ENCODE measurements around the gene CYRIA. TPM values are rescaled to one million over a fixed set of nuclear protein-coding genes. Genes with fewer than 3 reads are reported as not detected.
A peak's percentile ranks its signal among the peaks of the same experiment; 100 is the strongest.

Gene CYRIA
- total RNA-seq, 1 donor from 2014 or later: 29.4 TPM

DNA sequence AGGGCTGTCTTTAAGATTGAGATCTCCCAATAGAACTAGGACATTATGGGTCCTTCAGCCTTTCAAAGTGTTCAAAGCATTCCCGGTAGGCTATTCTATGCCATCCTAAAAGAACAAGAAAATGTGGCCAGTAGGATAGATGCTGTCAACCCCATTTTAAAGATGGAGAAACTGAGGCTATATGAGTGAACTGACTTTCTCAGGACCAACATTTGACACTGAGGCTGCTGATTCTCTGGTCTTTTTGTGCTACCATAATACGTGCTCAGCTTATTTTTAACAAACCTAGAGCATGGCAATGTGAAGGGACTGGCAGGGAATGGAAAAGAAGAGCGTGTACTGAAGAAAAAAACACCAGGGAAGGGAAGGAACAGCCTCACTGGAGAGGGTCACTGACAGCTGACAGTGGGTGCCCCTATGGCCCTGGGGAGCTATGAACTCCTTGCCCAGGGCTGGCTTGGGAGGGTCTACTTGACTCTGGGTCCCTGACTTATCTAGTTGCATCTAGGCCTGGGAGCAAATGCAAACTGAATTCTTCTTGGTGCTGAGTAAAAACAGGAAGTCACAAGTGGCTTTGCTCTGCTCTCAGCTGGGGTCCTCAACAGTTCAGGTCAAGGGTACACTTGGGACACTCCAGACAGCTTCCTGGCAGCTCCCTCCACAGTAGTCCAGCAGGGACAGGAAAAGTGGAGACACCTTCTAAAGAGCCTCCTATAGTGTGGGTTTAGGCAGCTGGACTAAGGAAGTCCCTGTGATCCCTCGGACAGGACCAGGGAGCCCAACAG, 2.3 kb downstream of the CYRIA start:
- no peaks in the 10 kb centered on the region for H3K36me3 ChIP-seq
- H3K4me3 ChIP-seq: peak overlapping the region; percentile 72
- DNase-seq (peak; percentile 56), ATAC-seq (peak; percentile 75 to 77)
- H3K27me3 ChIP-seq (ENCODE audit: low read depth): no peaks in the 10 kb centered on the region
- intact Hi-C loops (cut with DNase I): no loop called here
- H3K9me3 ChIP-seq: no peaks in the 10 kb centered on the region
- peak overlapping the region; percentile 80 for H3K27ac ChIP-seq
- H3K4me1 ChIP-seq: peaks cover 79% of the 10 kb centered on the region
- TF ChIP-seq, protein P1, sequence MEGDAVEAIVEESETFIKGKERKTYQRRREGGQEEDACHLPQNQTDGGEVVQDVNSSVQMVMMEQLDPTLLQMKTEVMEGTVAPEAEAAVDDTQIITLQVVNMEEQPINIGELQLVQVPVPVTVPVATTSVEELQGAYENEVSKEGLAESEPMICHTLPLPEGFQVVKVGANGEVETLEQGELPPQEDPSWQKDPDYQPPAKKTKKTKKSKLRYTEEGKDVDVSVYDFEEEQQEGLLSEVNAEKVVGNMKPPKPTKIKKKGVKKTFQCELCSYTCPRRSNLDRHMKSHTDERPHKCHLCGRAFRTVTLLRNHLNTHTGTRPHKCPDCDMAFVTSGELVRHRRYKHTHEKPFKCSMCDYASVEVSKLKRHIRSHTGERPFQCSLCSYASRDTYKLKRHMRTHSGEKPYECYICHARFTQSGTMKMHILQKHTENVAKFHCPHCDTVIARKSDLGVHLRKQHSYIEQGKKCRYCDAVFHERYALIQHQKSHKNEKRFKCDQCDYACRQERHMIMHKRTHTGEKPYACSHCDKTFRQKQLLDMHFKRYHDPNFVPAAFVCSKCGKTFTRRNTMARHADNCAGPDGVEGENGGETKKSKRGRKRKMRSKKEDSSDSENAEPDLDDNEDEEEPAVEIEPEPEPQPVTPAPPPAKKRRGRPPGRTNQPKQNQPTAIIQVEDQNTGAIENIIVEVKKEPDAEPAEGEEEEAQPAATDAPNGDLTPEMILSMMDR (IDR thresholded peaks at IDR 0.05): no peak

DNA sequence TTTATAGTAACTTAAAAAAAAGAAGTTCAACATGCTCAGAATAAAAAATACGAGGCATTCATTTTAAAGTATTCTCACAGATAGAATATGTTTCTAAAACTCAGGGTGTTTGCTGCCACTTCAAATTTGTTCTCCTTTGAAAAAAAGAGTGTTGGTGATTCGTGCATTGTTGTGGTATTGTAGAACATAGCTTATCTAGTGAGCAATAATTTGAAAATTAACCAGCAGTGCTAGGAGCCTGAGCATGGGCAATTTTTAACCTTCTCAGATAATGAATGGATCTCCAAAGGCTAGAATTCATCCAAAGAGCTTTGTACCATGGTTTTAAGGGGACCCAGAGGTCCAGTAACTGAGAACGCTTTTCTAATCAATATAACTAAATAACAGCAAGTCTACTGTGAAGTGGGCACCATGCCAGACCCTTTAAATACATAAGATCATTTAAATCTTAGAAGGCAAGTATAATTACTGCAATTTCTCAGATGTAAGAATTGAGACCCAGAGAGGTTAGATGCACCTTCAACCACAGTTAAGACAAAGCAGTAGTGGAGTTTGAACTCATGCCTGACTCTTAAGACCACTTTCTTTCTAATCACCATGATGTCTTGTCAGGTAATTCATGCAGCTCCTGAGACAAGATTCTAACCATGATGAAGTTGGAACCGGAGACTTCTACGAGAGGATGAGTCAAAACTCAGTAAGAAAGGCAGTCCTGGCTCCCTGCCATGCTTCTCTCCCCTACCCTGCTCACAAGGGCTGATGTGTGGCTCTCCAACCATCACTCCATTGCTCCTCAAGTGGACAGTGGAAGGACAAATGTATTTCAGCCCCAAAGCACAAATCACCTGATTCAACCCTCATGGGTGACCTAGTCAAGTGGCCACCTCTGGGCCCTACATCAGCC, 3.4 kb downstream of the CYRIA start:
- Histone ChIP-seq H3K36me3 (no peaks in the 10 kb centered on the region), H3K9me3 (no peaks in the 10 kb centered on the region), H3K4me3 (no peak overlapping the region), H3K4me1 (peaks cover 90% of the 10 kb centered on the region), H3K27ac (no peak overlapping the region), H3K27me3 (ENCODE audit: low read depth) (no peaks in the 10 kb centered on the region)
- intact Hi-C loops (cut with DNase I): no loop called here
- ATAC-seq (no peak), DNase-seq (no peak)
- TF ChIP-seq, protein P1 (IDR thresholded peaks at IDR 0.05): no peak

DNA sequence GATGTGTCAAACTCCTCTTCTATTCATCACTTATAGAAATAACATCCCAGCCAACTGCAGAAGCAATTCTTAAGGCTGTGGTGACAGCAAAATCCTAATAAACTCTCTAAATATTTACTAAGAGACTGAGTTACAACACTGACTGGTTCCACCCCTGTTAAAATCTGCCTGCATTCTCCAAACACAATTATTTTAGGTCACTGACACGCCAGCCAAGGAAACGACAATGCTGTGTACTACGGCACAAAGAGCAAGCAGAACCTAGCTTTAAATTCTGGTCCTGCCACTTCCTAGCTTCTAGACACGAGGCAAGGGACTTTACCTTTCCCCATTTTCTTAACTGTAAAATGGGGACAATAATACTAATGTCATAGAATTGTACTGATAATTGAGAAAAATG, 4.1 kb downstream of the CYRIA start:
- Histone ChIP-seq H3K27me3 (ENCODE audit: low read depth) (no peaks in the 10 kb centered on the region), H3K4me3 (no peak overlapping the region), H3K9me3 (no peaks in the 10 kb centered on the region), H3K4me1 (peaks cover 93% of the 10 kb centered on the region), H3K36me3 (no peaks in the 10 kb centered on the region), H3K27ac (no peak overlapping the region)
- ATAC-seq (no peak), DNase-seq (no peak)
- intact Hi-C loops (cut with DNase I): no loop called here
- TF ChIP-seq, protein P1 (IDR thresholded peaks at IDR 0.05): no peak

DNA sequence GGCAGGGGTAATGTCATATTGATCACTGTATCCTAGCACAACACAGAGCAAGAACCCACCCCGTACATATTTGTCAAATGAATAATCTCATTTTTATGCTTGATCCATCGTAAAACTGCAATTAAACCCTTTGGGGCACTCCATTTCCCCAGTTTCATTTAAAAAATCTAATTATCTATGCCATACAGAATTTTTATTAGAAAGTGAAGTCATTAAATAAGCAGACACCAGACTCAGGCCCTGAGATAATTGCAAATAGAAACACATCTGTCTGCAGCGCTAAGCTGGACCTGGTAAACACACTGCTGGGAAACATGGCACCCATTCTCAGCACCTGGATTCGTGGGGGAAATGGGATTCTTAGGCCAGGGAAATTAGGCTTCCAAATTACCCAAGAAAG, 5.1 kb downstream of the CYRIA start:
- Histone ChIP-seq H3K4me1 (peaks cover 98% of the 10 kb centered on the region), H3K4me3 (no peak overlapping the region), H3K9me3 (no peaks in the 10 kb centered on the region), H3K27me3 (ENCODE audit: low read depth) (no peaks in the 10 kb centered on the region), H3K36me3 (no peaks in the 10 kb centered on the region), H3K27ac (no peak overlapping the region)
- no peak for ATAC-seq
- TF ChIP-seq, protein P1 (IDR thresholded peaks at IDR 0.05): no peak
- intact Hi-C loops (cut with DNase I): no loop called here
- DNase-seq: no peak

DNA sequence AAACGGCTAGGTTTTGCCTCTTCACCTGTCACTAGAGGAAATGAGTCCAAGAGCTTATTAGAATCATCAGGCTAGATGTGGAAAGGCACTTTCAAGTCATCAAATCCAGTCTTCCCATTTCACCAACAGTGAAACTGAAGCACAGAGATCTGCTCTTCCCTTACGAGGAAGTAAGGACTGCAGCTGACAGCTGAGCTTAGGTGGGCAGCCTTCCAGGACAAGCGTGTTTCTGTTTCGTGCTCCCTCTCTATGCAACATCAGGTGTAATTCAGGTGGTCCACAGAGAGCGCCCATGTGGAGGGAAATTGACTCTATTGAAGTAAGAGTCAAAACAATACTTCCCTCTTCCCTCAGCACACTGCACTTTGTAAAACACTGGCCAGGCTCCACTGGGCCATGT, 5.5 kb downstream of the CYRIA start:
- Histone ChIP-seq H3K4me1 (peaks cover 99% of the 10 kb centered on the region), H3K27me3 (ENCODE audit: low read depth) (no peaks in the 10 kb centered on the region)

More for the DNA sequence above, 5.5 kb downstream of the CYRIA start:
- DNase-seq: no peak
- intact Hi-C loops (cut with DNase I): no loop called here
- Histone ChIP-seq H3K36me3 (no peaks in the 10 kb centered on the region), H3K27ac (no peak overlapping the region), H3K4me3 (no peak overlapping the region), H3K9me3 (no peaks in the 10 kb centered on the region)
- TF ChIP-seq, protein P1 (IDR thresholded peaks at IDR 0.05): no peak
- ATAC-seq: no peak
